BJ (cell line): ENCODE results near the gene ZFP57. TPM values are rescaled to one million over a fixed set of nuclear protein-coding genes. Genes with fewer than 3 reads are reported as not detected.

Experiments used
- CTCF ChIA-PET: fragments of 350-600 bp; formaldehyde crosslinking; extraction: SDS; loops from one replicate; lab custom pipeline; 2021; ENCODE audit warnings: antibody characterized with exemption, inconsistent platforms; lab: Yijun Ruan, JAX
- POLR2A ChIA-PET: fragments of 300-600 bp; sonication (Branson Sonifier 250); formaldehyde crosslinking; extraction: SDS; loops from one replicate; lab custom pipeline; 2021; ENCODE audit warnings: antibody characterized with exemption; lab: Charles Lee
- DNase-seq: peaks from one replicate; pipeline ENCODE4 v3.0.0-alpha.2; 2011; ENCODE audit warnings: low read depth
- H3K27me3 ChIP-seq: 2 replicates; pipeline ENCODE4 v1.6.0; 2011; ENCODE audit warnings: low read length; ENCODE audit not compliant: control insufficient read depth, insufficient read depth
- H3K36me3 ChIP-seq: 2 replicates; pipeline ENCODE4 v1.5.1; 2011; ENCODE audit warnings: low read length; ENCODE audit not compliant: control insufficient read depth, insufficient read depth
- H3K4me3 ChIP-seq: 2 replicates; pipeline ENCODE4 v1.5.1; 2011; ENCODE audit warnings: low read depth, mild to moderate bottlenecking, control low read depth, low read length
- polyA minus RNA-seq: library from RNA; depleted of rRNA, polyadenylated mRNA; stranded (reverse); fragments of >200 nt; gene quantifications from 2 replicates; pipeline ENCODE4 v1.2.3, GENCODE V29; 2011; rRNA and poly(A)+ RNA removed
- polyA plus RNA-seq: library from polyadenylated mRNA; depleted of rRNA; stranded (reverse); fragments of >200 nt; gene quantifications from 2 replicates; pipeline ENCODE4 v1.2.3, GENCODE V29; 2011; rRNA removed
- TF ChIP-seq, protein P1 (sequence below): IDR thresholded peaks from 2 replicates; pipeline ENCODE4 v1.5.1; 2011; ENCODE audit warnings: low read depth, mild to moderate bottlenecking, control low read depth, inconsistent platforms, low read length, moderate library complexity; ENCODE audit not compliant: insufficient read depth

Gene ZFP57
- polyA plus RNA-seq: 0.27 and 0.32 TPM in 2 replicates
- 0.47 TPM in 1 of 2 replicates, not detected in the other for polyA minus RNA-seq

GRCh38 chr6:29680904-29681303 is at the start of gene ZFP57:
ZFP57 (minus strand) TSS chr6:29681152; CDS start chr6:29677003, 4,149 bp downstream.
- ChIA-PET CTCF (no interaction called here), POLR2A (no interaction called here)
- no peaks in the 10 kb centered on the region; the same call in 1 of the 2 replicates for H3K27me3 ChIP-seq
- no peak for DNase-seq
- no peaks in the 10 kb centered on the region for H3K36me3 ChIP-seq
- TF ChIP-seq, protein P1, sequence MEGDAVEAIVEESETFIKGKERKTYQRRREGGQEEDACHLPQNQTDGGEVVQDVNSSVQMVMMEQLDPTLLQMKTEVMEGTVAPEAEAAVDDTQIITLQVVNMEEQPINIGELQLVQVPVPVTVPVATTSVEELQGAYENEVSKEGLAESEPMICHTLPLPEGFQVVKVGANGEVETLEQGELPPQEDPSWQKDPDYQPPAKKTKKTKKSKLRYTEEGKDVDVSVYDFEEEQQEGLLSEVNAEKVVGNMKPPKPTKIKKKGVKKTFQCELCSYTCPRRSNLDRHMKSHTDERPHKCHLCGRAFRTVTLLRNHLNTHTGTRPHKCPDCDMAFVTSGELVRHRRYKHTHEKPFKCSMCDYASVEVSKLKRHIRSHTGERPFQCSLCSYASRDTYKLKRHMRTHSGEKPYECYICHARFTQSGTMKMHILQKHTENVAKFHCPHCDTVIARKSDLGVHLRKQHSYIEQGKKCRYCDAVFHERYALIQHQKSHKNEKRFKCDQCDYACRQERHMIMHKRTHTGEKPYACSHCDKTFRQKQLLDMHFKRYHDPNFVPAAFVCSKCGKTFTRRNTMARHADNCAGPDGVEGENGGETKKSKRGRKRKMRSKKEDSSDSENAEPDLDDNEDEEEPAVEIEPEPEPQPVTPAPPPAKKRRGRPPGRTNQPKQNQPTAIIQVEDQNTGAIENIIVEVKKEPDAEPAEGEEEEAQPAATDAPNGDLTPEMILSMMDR: no peak
- peak within 1 kb of the TSS; percentile 11 for H3K4me3 ChIP-seq

DNA sequence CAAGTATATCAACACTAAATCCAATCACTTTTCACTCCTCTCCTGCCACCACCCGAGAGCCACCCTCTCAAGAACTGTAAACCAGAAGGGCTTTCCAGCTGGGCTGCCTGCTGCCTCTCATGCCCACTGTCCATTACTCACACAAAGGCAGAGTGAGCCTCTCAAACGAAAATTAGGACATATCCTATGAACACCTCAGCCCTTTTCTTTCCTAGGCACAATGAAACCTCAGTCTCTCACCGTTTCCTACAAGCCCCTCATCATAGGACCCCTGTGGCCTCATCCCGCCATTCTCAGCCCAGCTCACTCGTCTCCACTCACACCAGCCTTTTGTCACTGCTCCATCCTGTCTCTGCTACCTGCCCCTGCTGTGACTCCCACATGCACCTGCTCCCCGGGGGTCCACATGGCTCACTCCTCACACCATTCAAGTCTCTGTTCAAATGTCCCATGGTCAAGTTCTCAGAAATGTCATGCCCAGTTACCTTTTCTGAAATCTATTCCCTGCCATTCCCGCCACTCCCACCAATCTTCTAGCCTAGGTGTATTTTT is 49.7 kb upstream of the ZFP57 start:
- ChIA-PET CTCF (interaction anchor here (1.2 to 1.4 kb wide), 3 partner anchors 10 to 22 kb away, joined by 3 to 4 read pairs (median 3); no protein-coding TSS in a partner anchor), POLR2A (no interaction called here)
- no peak for DNase-seq

DNA sequence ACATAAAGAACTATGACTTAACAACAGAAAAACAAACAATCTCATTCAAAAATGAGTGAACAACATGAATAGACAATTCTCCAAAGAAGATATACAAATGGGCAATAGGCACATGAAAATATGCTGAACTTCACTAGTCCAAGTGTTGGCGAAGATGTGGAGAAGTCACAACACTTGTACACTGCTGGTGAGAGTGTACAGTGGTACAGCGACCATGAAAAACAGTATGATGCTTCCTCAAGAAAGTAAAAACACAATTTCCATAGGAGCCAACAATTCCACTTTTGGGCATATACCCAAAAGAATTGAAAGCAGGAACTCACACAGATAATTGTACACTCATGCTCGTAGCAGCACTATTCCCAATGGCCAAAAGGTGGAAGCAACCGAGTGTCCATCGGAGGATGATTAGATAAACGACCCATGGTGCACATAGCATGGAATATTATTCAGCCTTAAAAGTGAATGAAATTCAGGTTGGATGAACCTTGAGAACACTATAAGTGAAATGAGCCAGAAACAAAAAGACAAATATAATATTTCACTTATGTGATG is 48.9 kb upstream of the ZFP57 start:
- DNase-seq: no peak
- TF ChIP-seq, protein P1: no peak
- POLR2A ChIA-PET: no interaction called here
- no peak overlapping the region for H3K4me3 ChIP-seq
- peaks cover 7% of the 10 kb centered on the region for H3K36me3 ChIP-seq
- CTCF ChIA-PET: interaction anchor here (1.2 to 1.3 kb wide), 2 partner anchors 13 to 22 kb away, joined by 3 to 4 read pairs; no protein-coding TSS in a partner anchor
- no peaks in the 10 kb centered on the region for H3K27me3 ChIP-seq

More for the DNA sequence above, 49.7 kb upstream of the ZFP57 start:
- H3K4me3 ChIP-seq: no peak overlapping the region
- H3K36me3 ChIP-seq: peaks cover 3% of the 10 kb centered on the region; the same call in 1 of the 2 replicates
- H3K27me3 ChIP-seq: no peaks in the 10 kb centered on the region
- TF ChIP-seq, protein P1: no peak

GRCh38 chr6:29728875-29729270 is 47.9 kb upstream of the ZFP57 start:
- Histone ChIP-seq H3K36me3 (peaks cover 7% of the 10 kb centered on the region), H3K27me3 (no peaks in the 10 kb centered on the region), H3K4me3 (no peak overlapping the region)
- TF ChIP-seq, protein P1: no peak
- DNase-seq: no peak
- POLR2A ChIA-PET: no interaction called here
- CTCF ChIA-PET: no interaction called here

DNA sequence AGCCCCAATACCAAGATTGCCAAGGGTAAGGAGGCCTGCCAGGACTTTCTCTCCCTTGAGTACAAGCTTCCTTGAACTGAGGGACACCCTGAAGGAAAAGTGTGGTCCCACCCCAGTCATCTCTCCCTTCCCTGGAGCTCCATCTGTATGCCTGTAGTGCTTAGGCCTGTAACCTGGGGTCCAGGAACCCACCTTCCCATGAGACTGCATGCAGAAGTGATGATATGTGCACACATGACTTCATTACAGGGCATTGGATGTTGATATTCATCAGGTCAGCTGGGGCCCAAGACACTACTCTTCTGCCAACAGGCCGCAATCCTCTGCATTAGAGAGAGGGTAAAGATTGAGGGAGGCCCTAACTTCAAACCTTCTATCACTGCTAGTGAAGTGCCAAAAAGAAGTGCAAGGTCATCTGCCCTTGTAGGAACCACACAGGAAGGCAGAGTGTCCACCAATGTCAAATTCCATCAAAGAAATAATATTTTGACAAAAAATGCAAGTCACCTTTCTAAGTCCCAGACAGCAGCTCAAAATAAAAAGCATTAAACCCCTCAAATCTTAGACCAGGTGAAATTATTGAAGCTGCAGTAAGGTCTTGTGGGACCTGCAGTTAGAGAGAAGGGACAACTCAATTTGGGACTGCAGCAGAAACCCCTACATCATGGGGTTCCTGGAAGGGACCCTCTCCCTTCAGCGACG is 47.4 kb upstream of the ZFP57 start:
- no peak for DNase-seq
- POLR2A ChIA-PET: no interaction called here
- TF ChIP-seq, protein P1: no peak
- CTCF ChIA-PET: interaction anchor here (0.7 to 3.9 kb wide), 5 partner anchors 10 to 64 kb away, joined by 3 to 20 read pairs (median 3); no protein-coding TSS in a partner anchor
- H3K36me3 ChIP-seq: peaks cover 7% of the 10 kb centered on the region
- no peak overlapping the region for H3K4me3 ChIP-seq
- H3K27me3 ChIP-seq: no peaks in the 10 kb centered on the region
